PC-9 (cell line): ENCODE measurements around the gene ZBTB34. TPM values are rescaled to one million over a fixed set of nuclear protein-coding genes. Genes with fewer than 3 reads are reported as not detected.

Source experiments
- BruUV-seq: library from RNA; stranded (reverse); fragments of 400-500 nt; replicated peaks from 2 replicates; lab custom pipeline; 2021; lab: Mats Ljungman, UMichigan
- CTCF ChIA-PET: fragments of 300-600 bp; sonication (Branson Sonifier 250); formaldehyde crosslinking; loops from one replicate; lab custom pipeline; 2022; ENCODE audit warnings: antibody characterized with exemption; lab: Charles Lee
- POLR2A ChIA-PET: fragments of 300-600 bp; sonication (Branson Sonifier 250); formaldehyde crosslinking; loops from one replicate; lab custom pipeline; 2022; ENCODE audit warnings: antibody characterized with exemption; ENCODE audit not compliant: unreplicated experiment; lab: Charles Lee
- DNase-seq, 2 experiments: peaks; one replicate each; pipeline versions ENCODE4 v3.0.0 to v3.0.0-alpha.2; 2015 to 2022; ENCODE audit warnings: mixed read lengths in 1 of 2
- H2AFZ ChIP-seq: fragments of 200-600 bp; sonication (generic); 2 replicates; pipeline ENCODE4 v1.8.1; 2017; ENCODE audit warnings: antibody characterized with exemption
- H3F3A ChIP-seq: fragments of 200-600 bp; sonication (generic); 2 replicates; pipeline ENCODE4 v1.8.1; 2017; ENCODE audit warnings: antibody characterized with exemption, mild to moderate bottlenecking, low read depth; ENCODE audit not compliant: insufficient read depth
- H3K27ac ChIP-seq: fragments of 200-600 bp; sonication (generic); 2 replicates; pipeline ENCODE4 v1.6.1; 2016; ENCODE audit warnings: mixed run types
- H3K27me3 ChIP-seq: fragments of 200-600 bp; sonication (generic); 2 replicates; pipeline ENCODE4 v1.6.1; 2016; ENCODE audit warnings: low read depth, mixed run types; ENCODE audit not compliant: insufficient read depth
- H3K36me3 ChIP-seq: fragments of 200-600 bp; sonication (generic); 2 replicates; pipeline ENCODE4 v1.6.1; 2016; ENCODE audit warnings: low read depth, mixed run types
- H3K4me1 ChIP-seq: fragments of 200-600 bp; sonication (generic); replicated peaks from 2 replicates; pipeline ENCODE4 v1.6.1; 2016; ENCODE audit warnings: mixed run types; ENCODE audit not compliant: insufficient read depth
- H3K4me2 ChIP-seq: fragments of 200-600 bp; sonication (generic); 2 replicates; pipeline ENCODE4 v1.6.1; 2017; ENCODE audit warnings: mixed run types
- H3K4me3 ChIP-seq: fragments of 200-600 bp; sonication (generic); 2 replicates; pipeline ENCODE4 v1.6.1; 2016; ENCODE audit warnings: mixed run types
- H3K79me2 ChIP-seq: fragments of 200-600 bp; sonication (generic); 2 replicates; pipeline ENCODE4 v1.6.1; 2017; ENCODE audit warnings: low read depth, mixed run types
- H3K9me2 ChIP-seq: fragments of 200-600 bp; sonication (generic); 2 replicates; pipeline ENCODE4 v1.8.1; 2017; ENCODE audit warnings: mild to moderate bottlenecking; ENCODE audit not compliant: insufficient read depth
- H3K9me3 ChIP-seq: fragments of 200-600 bp; sonication (generic); 2 replicates; pipeline ENCODE4 v1.8.1; 2016; ENCODE audit warnings: low read depth; ENCODE audit not compliant: insufficient read depth
- H4K20me1 ChIP-seq: fragments of 200-600 bp; sonication (generic); 2 replicates; pipeline ENCODE4 v1.8.1; 2017; ENCODE audit not compliant: insufficient read depth
- EZH2 ChIP-seq: fragments of 200-600 bp; sonication (generic); IDR thresholded peaks from 2 replicates; pipeline ENCODE4 v1.8.0; 2017; ENCODE audit warnings: antibody characterized with exemption, low read depth
- intact Hi-C: fragments of 100-400 bp; cut with micrococcal nuclease; formaldehyde crosslinking; loops from one replicate; pipeline ENCODE4 v1.10.0; 2022; ENCODE audit not compliant: unreplicated experiment
- total RNA-seq: library from RNA; stranded (reverse); gene quantifications from 2 replicates; pipeline ENCODE4 v1.2.3, GENCODE V29; 2021
- TF ChIP-seq, protein P1 (sequence below): fragments of 200-600 bp; sonication (generic); conservative IDR thresholded peaks from 2 replicates; pipeline ENCODE4 v1.6.1; 2017; ENCODE audit warnings: mixed run types, antibody characterized with exemption, mild to moderate bottlenecking, moderate library complexity

The ZBTB34 gene
- total RNA-seq, 1 experiment from 2014 or later = 9.0 TPM

GRCh38 chr9:126842220-126842842 lies 18.1 kb upstream of the ZBTB34 start:
- POLR2A ChIA-PET = no interaction called here
- Histone ChIP-seq H3K9me2 (no peaks in the 10 kb centered on the region), H3K27me3 (no peaks in the 10 kb centered on the region), H3K4me2 (no peak overlapping the region), H3K9me3 (no peaks in the 10 kb centered on the region), H2AFZ (no peak overlapping the region), H3K4me3 (no peak overlapping the region), H3K4me1 (no peaks in the 10 kb centered on the region; the same call in 1 of the 2 replicates), H4K20me1 (no peaks in the 10 kb centered on the region; the same call in 1 of the 2 replicates), H3K27ac (no peak overlapping the region), H3K36me3 (0 out of 2 replicates have a peak, but pooled peaks cover 3% of the 10 kb centered on the region), H3F3A (no peaks in the 10 kb centered on the region), H3K79me2 (no peaks in the 10 kb centered on the region)
- DNase-seq = no peak
- CTCF ChIA-PET = interaction anchor here (0.7 kb wide), 1 partner anchor 97 kb away, joined by 4 read pairs; no protein-coding TSS in a partner anchor
- no peak for TF ChIP-seq EZH2
- TF ChIP-seq, protein P1, sequence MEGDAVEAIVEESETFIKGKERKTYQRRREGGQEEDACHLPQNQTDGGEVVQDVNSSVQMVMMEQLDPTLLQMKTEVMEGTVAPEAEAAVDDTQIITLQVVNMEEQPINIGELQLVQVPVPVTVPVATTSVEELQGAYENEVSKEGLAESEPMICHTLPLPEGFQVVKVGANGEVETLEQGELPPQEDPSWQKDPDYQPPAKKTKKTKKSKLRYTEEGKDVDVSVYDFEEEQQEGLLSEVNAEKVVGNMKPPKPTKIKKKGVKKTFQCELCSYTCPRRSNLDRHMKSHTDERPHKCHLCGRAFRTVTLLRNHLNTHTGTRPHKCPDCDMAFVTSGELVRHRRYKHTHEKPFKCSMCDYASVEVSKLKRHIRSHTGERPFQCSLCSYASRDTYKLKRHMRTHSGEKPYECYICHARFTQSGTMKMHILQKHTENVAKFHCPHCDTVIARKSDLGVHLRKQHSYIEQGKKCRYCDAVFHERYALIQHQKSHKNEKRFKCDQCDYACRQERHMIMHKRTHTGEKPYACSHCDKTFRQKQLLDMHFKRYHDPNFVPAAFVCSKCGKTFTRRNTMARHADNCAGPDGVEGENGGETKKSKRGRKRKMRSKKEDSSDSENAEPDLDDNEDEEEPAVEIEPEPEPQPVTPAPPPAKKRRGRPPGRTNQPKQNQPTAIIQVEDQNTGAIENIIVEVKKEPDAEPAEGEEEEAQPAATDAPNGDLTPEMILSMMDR = no peak
- BruUV-seq = no TSS peak
- intact Hi-C loops = no loop called here

DNA sequence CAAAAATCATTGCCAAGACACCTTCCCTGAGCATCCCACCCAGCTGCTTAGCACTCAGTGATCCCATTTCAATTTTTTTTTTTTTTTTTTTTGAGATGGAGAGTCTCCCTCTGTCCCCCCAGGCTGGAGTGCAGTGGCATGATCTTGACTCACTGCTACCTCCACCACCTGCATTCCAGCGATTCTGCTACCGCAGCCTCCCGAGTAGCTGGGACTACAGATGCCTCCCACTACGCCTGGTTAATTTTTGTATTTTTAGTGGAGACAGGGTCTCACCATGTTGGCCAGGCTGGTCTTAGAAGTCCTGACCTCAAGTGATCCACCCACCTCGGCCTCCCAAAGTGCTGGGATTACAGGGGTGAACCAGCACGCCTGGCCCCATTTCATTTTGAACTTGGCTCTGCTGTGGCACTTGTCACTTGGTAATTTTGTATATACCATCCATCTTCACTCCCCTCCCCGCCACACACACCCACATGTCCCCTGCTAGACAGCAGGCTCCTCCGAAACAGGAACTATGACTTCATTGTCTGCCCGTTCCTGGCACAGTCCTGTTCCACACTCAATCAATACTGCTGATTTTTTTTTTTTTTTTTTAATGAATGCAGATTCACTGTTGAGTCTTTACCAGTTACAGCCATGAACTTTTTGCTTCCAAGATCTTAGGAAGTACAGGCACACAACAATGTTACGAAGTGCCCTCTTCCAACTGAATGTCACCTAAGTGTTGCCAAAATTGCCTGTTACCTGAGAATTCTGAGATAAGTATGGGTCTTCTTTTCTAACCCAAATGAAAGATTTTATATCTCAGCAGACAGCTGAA lies 17.3 kb upstream of the ZBTB34 start:
- 0 out of 2 replicates have a peak, but pooled peaks cover 3% of the 10 kb centered on the region for H3K36me3 ChIP-seq
- TF ChIP-seq, protein P1 = no peak
- no peak for TF ChIP-seq EZH2
- H3K4me1 ChIP-seq = no peaks in the 10 kb centered on the region; the same call in 1 of the 2 replicates
- BruUV-seq = no TSS peak
- H4K20me1 ChIP-seq = no peaks in the 10 kb centered on the region; the same call in 1 of the 2 replicates
- ChIA-PET POLR2A (interaction anchor here (0.6 kb wide), 1 partner anchor 41 kb away, joined by 3 read pairs; no protein-coding TSS in a partner anchor), CTCF (interaction anchor here (0.7 kb wide), 1 partner anchor 96 kb away, joined by 4 read pairs; no protein-coding TSS in a partner anchor)
- H3K4me3 ChIP-seq = no peak overlapping the region
- intact Hi-C loops = no loop called here
- H3K79me2 ChIP-seq = no peaks in the 10 kb centered on the region
- no peaks in the 10 kb centered on the region for H3F3A ChIP-seq
- H3K4me2 ChIP-seq = no peak overlapping the region
- H3K9me2 ChIP-seq = no peaks in the 10 kb centered on the region
- no peak overlapping the region for H3K27ac ChIP-seq
- H3K9me3 ChIP-seq = no peaks in the 10 kb centered on the region
- no peak for DNase-seq
- no peak overlapping the region for H2AFZ ChIP-seq
- H3K27me3 ChIP-seq = no peaks in the 10 kb centered on the region

- H3F3A ChIP-seq = no peaks in the 10 kb centered on the region
- no peak overlapping the region for H3K4me2 ChIP-seq
- intact Hi-C loops = no loop called here
- no peak overlapping the region for H3K27ac ChIP-seq
- no peaks in the 10 kb centered on the region; the same call in 1 of the 2 replicates for H4K20me1 ChIP-seq
- no peaks in the 10 kb centered on the region; the same call in 1 of the 2 replicates for H3K4me1 ChIP-seq
- BruUV-seq = no TSS peak
- DNase-seq = no peak
- CTCF ChIA-PET = no interaction called here
- H3K79me2 ChIP-seq = no peaks in the 10 kb centered on the region
- H3K9me3 ChIP-seq = no peaks in the 10 kb centered on the region
- TF ChIP-seq, protein P1 = no peak
- TF ChIP-seq EZH2 = no peak
- H3K9me2 ChIP-seq = no peaks in the 10 kb centered on the region
- POLR2A ChIA-PET = interaction anchor here (0.6 kb wide), 1 partner anchor 40 kb away, joined by 3 read pairs; no protein-coding TSS in a partner anchor
- no peak overlapping the region for H2AFZ ChIP-seq
- H3K4me3 ChIP-seq = no peak overlapping the region
- no peaks in the 10 kb centered on the region for H3K27me3 ChIP-seq
- H3K36me3 ChIP-seq = no peaks in the 10 kb centered on the region
These were observed 16.4 kb upstream of the ZBTB34 start for GRCh38 chr9:126844085-126844484.
